HepG2 (cell line): Measurements from ENCODE around the gene MICAL3. TPM values are rescaled to one million over a fixed set of nuclear protein-coding genes. Genes with fewer than 3 reads are reported as not detected.

Experiments
- DDIT3 ChIP-seq: sonication (generic); formaldehyde crosslinking; IDR thresholded peaks from 2 replicates; pipeline ENCODE4 v1.4.0; 2020; ENCODE audit warnings: mild to moderate bottlenecking, missing genetic modification reagents
- MAF1 ChIP-seq: sonication (generic); formaldehyde crosslinking; IDR thresholded peaks from 2 replicates; pipeline ENCODE4 v1.5.0; 2020; ENCODE audit warnings: missing genetic modification reagents, borderline replicate concordance
- MEIS1 ChIP-seq: sonication (generic); formaldehyde crosslinking; IDR thresholded peaks from 2 replicates; pipeline ENCODE4 v1.9.0; 2021; ENCODE audit warnings: mild to moderate bottlenecking, missing genetic modification reagents, moderate library complexity, borderline replicate concordance
- PPARG ChIP-seq: conservative IDR thresholded peaks from 2 replicates; pipeline ENCODE4 v1.6.1; 2016; ENCODE audit warnings: missing biosample characterization, missing genetic modification reagents
- SMYD3 ChIP-seq: sonication (generic); formaldehyde crosslinking; IDR thresholded peaks from 2 replicates; pipeline ENCODE4 v1.8.1; 2023; ENCODE audit warnings: mild to moderate bottlenecking, missing genetic modification reagents
- THAP7 ChIP-seq: sonication (generic); formaldehyde crosslinking; IDR thresholded peaks from 2 replicates; pipeline ENCODE4 v1.8.1; 2023; ENCODE audit warnings: mild to moderate bottlenecking, missing genetic modification reagents
- ZNF101 ChIP-seq: sonication (generic); formaldehyde crosslinking; IDR thresholded peaks from 2 replicates; pipeline ENCODE4 v1.4.0; 2020; ENCODE audit warnings: mild to moderate bottlenecking, low read depth, missing genetic modification reagents, borderline replicate concordance
- ZNF501 ChIP-seq: sonication (generic); formaldehyde crosslinking; IDR thresholded peaks from 2 replicates; pipeline ENCODE4 v1.5.1; 2020; ENCODE audit warnings: mild to moderate bottlenecking, moderate library complexity, missing genetic modification reagents
- ZNF780A ChIP-seq: sonication (generic); formaldehyde crosslinking; IDR thresholded peaks from 2 replicates; pipeline ENCODE4 v1.8.0; 2022; ENCODE audit warnings: mild to moderate bottlenecking, missing genetic modification reagents, moderate library complexity
- polyA plus RNA-seq, 8 experiments: library from polyadenylated mRNA; depleted of rRNA in 3 of 8; stranded (reverse) in 7 of 8; unstranded in 1 of 8; fragments of >200 nt; fragmentation: Illumina TruSeq in 4 of 8; extraction: Trizol in 4 of 8; gene quantifications; 2 replicates each; pipeline versions ENCODE4 v1.2.1 to v1.2.3, GENCODE V29; 2011 to 2016; ENCODE audit warnings: low read depth in 4 of 8, missing spikeins in 1 of 8, mixed read lengths in 1 of 8; ENCODE audit not compliant: insufficient read depth in 1 of 8
- total RNA-seq, 5 experiments: library from RNA; depleted of rRNA; stranded (reverse); fragments of >200 nt; fragmentation: Illumina TruSeq; extraction: Trizol; gene quantifications; 2 replicates each; pipeline ENCODE4 v1.2.3, GENCODE V29; 2016; ENCODE audit warnings: low read depth in 1 of 5
- TF ChIP-seq, protein P1 (sequence below): sonication (generic); formaldehyde crosslinking; IDR thresholded peaks from 2 replicates; pipeline ENCODE4 v1.8.1; 2022; ENCODE audit warnings: low read depth, mild to moderate bottlenecking, missing genetic modification reagents

Gene MICAL3
- total and polyA plus RNA-seq, 2 of the 13 experiments (the other 11 are each of a cell fraction or from before 2014, with no cell fraction given): 5.3 to 12.5 TPM

DNA sequence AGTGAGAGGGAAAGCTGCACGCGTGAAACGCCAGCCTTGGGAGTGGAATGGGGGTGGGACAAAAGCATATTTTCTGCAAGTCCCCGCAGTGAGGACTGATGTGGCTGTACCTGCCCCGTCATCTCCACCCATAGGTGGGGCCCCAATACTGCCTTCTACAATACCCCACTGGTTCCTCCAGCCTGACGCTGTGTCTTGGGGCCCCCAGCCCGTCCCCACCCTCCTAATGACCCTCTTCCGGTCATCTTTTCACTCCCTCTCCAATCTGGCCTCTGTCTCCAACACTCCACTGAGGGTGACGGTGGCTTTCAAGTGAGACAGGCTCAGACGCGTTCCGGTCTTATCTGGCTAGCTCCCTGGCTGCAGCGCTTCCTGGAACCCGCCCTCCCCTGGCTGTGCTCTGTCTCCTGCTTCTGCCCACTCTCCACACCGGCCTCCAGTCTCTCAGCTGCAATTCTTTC, 104.2 kb downstream of the MICAL3 start (continued):
- TF ChIP-seq THAP7 (no peak), PPARG (CRISPR knock-in tag) (no peak), ZNF101 (CRISPR knock-in tag) (no peak), DDIT3 (CRISPR knock-in tag) (no peak), ZNF501 (CRISPR knock-in tag) (no peak), MAF1 (CRISPR knock-in tag) (no peak), MEIS1 (CRISPR knock-in tag) (no peak), SMYD3 (CRISPR knock-in tag) (no peak), ZNF780A (CRISPR knock-in tag) (no peak)
- TF ChIP-seq, protein P1, sequence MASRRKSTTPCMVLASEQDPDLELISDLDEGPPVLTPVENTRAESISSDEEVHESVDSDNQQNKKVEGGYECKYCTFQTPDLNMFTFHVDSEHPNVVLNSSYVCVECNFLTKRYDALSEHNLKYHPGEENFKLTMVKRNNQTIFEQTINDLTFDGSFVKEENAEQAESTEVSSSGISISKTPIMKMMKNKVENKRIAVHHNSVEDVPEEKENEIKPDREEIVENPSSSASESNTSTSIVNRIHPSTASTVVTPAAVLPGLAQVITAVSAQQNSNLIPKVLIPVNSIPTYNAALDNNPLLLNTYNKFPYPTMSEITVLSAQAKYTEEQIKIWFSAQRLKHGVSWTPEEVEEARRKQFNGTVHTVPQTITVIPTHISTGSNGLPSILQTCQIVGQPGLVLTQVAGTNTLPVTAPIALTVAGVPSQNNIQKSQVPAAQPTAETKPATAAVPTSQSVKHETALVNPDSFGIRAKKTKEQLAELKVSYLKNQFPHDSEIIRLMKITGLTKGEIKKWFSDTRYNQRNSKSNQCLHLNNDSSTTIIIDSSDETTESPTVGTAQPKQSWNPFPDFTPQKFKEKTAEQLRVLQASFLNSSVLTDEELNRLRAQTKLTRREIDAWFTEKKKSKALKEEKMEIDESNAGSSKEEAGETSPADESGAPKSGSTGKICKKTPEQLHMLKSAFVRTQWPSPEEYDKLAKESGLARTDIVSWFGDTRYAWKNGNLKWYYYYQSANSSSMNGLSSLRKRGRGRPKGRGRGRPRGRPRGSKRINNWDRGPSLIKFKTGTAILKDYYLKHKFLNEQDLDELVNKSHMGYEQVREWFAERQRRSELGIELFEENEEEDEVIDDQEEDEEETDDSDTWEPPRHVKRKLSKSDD (CRISPR knock-in tag): no peak
